Measurements from ENCODE around the gene RAD9A.

DNA sequence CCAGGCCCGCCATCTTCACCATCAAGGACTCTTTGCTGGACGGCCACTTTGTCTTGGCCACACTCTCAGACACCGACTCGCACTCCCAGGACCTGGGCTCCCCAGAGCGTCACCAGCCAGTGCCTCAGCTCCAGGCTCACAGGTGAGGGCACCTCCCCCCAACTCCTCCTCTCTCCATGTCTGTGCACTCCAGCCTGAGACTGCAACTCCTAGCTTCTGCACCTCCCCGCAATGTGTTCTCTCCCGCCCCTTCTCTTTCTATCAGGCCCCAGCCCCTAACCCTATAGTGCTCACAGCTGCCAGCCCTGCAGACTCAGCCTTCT is 4.4 kb downstream of the RAD9A start:
- TF ChIP-seq, protein P1, sequence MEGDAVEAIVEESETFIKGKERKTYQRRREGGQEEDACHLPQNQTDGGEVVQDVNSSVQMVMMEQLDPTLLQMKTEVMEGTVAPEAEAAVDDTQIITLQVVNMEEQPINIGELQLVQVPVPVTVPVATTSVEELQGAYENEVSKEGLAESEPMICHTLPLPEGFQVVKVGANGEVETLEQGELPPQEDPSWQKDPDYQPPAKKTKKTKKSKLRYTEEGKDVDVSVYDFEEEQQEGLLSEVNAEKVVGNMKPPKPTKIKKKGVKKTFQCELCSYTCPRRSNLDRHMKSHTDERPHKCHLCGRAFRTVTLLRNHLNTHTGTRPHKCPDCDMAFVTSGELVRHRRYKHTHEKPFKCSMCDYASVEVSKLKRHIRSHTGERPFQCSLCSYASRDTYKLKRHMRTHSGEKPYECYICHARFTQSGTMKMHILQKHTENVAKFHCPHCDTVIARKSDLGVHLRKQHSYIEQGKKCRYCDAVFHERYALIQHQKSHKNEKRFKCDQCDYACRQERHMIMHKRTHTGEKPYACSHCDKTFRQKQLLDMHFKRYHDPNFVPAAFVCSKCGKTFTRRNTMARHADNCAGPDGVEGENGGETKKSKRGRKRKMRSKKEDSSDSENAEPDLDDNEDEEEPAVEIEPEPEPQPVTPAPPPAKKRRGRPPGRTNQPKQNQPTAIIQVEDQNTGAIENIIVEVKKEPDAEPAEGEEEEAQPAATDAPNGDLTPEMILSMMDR (IDR thresholded peaks at IDR 0.05): no peak
- TF ChIP-seq POLR2A (IDR thresholded peaks at IDR 0.05): no peak
- TF ChIP-seq EP300 (IDR thresholded peaks at IDR 0.05): no peak

All from ovary (tissue), 3 donors.